ENCODE data around the gene ULK2. TPM values are rescaled to one million over a fixed set of nuclear protein-coding genes. Genes with fewer than 3 reads are reported as not detected.

Gene ULK2
- total and polyA plus RNA-seq, 2 of the 13 experiments (the other 11 are each of a cell fraction or from before 2014, with no cell fraction given) = 0.01 TPM; not detected in 1

- 69% methylated on average over 1 of the region's 2 CpGs for WGBS (ENCODE audit: low lambda C conversion rate)
- Histone ChIP-seq H3K27ac (ENCODE audit: extremely low read length, insufficient read depth, low read length) (no peak overlapping the region), H3K9ac (ENCODE audit: insufficient read depth, low read depth, low read length) (no peak overlapping the region), H3K27me3 (ENCODE audit: control insufficient read depth in 1 of 2, insufficient read depth in 2 of 2, low read length in 2 of 2) (no peaks in the 10 kb centered on the region), H3K9me3 (ENCODE audit: low read length) (peaks cover 13% of the 10 kb centered on the region), H3K4me3 (replicated peaks in 1 of 3; ENCODE audit: insufficient read depth in 1 of 3, low read depth in 2 of 3, low read length in 3 of 3) (no peak overlapping the region), H4K20me1 (ENCODE audit: insufficient read depth, low read length) (no peaks in the 10 kb centered on the region), H3K4me1 (ENCODE audit: insufficient read depth, low read length) (no peaks in the 10 kb centered on the region), H3K36me3 (replicated peaks in 1 of 2; ENCODE audit: control insufficient read depth in 1 of 2, insufficient read depth in 2 of 2, low read length in 2 of 2) (no peaks in the 10 kb centered on the region), H2AFZ (ENCODE audit: low read length) (no peak overlapping the region), H3K79me2 (ENCODE audit: insufficient read depth, low read length) (no peaks in the 10 kb centered on the region), H3K4me2 (ENCODE audit: low read depth, low read length) (no peak overlapping the region)
- DNase-seq (ENCODE audit: low spot score) (no peak), ATAC-seq (no peak), FAIRE-seq (no peak)
- POLR2A ChIA-PET = no interaction called here
- no TSS peak for BruUV-seq (replicated peaks)
- CTCF ChIA-PET (ENCODE audit: low intra/inter-chr PET ratio, low total read pairs) = no interaction called here
- in situ Hi-C loops (cut with HindIII; ENCODE audit: extremely low pct_ligation_motif_present, low pct_unique_long_range_greater_than_20kb) (no loop called here), intact Hi-C loops (cut with micrococcal nuclease; ENCODE audit: unreplicated experiment) (no loop called here)
- TF ChIP-seq NFYC (CRISPR knock-in tag; IDR thresholded peaks at IDR 0.05) = no peak
- no peak for TF ChIP-seq CHD4 (IDR thresholded peaks at IDR 0.05; ENCODE audit: borderline replicate concordance, low read length)
- TF ChIP-seq IRF1 (CRISPR knock-in tag; IDR thresholded peaks at IDR 0.05; ENCODE audit: low read depth) = no peak
- no peak for TF ChIP-seq GTF3A (CRISPR knock-in tag; conservative IDR thresholded peaks at IDR 0.05)
- TF ChIP-seq KLF6 (CRISPR knock-in tag; IDR thresholded peaks at IDR 0.05) = no peak
- TF ChIP-seq KDM1A (CRISPR knock-in tag; IDR thresholded peaks at IDR 0.05) = no peak
- no peak for TF ChIP-seq NR3C1 (CRISPR knock-in tag; IDR thresholded peaks at IDR 0.05)
- TF ChIP-seq, protein P1, sequence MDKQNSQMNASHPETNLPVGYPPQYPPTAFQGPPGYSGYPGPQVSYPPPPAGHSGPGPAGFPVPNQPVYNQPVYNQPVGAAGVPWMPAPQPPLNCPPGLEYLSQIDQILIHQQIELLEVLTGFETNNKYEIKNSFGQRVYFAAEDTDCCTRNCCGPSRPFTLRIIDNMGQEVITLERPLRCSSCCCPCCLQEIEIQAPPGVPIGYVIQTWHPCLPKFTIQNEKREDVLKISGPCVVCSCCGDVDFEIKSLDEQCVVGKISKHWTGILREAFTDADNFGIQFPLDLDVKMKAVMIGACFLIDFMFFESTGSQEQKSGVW (CRISPR knock-in tag; IDR thresholded peaks at IDR 0.05; ENCODE audit: borderline replicate concordance) = no peak
- TF ChIP-seq ESRRA (CRISPR knock-in tag; IDR thresholded peaks at IDR 0.05; ENCODE audit: low read depth) = no peak
- no peak for TF ChIP-seq RXRB (CRISPR knock-in tag; IDR thresholded peaks at IDR 0.05; ENCODE audit: borderline replicate concordance)
- TF ChIP-seq CENPX (CRISPR knock-in tag; IDR thresholded peaks at IDR 0.05) = no peak
- TF ChIP-seq KAT7 (CRISPR knock-in tag; IDR thresholded peaks at IDR 0.05; ENCODE audit: borderline replicate concordance) = no peak
Observed at GRCh38 chr17:19799796-19800195, 67.9 kb downstream of the ULK2 start.

Measured in HepG2 (cell line).